ENCODE measurements around the gene AKR1C4. TPM values are rescaled to one million over a fixed set of nuclear protein-coding genes. Genes with fewer than 3 reads are reported as not detected.

The AKR1C4 gene
- total and polyA plus RNA-seq, 4 donors = not detected

DNA sequence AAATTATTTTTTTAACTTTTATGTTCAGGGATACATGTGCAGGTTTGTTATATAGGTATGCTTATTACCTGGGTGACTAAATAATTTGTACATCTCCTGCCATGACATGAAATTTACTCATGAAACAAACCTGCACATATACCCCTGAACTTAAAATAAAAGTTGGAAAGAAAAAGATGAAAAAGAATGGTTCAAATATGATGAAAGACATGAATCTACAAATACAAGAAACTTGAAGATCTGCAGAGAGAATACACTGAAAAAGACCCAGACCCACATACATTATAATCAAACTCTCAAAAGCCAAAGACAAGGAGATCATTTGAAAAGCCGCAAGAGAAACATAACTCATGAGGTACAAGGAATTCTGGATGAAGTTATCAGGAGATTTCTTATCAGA, 70.2 kb downstream of the AKR1C4 start:
- ATAC-seq (ENCODE audit: low FRiP score) = no peak
- Histone ChIP-seq H3K4me1 (ENCODE audit: control insufficient read depth in 1 of 2, insufficient read depth in 2 of 2, low read length in 2 of 2) (no peaks in the 10 kb centered on the region), H3K9me3 (ENCODE audit: control insufficient read depth, low read length) (peaks cover 3% of the 10 kb centered on the region), H3K27ac (ENCODE audit: low read depth in 1 of 2, low read length in 2 of 2) (no peak overlapping the region), H3K27me3 (ENCODE audit: control insufficient read depth in 1 of 2, insufficient read depth in 2 of 2, low read length in 1 of 2) (no peaks in the 10 kb centered on the region), H3K36me3 (ENCODE audit: control insufficient read depth in 1 of 2, insufficient read depth in 2 of 2, low read length in 1 of 2) (no peaks in the 10 kb centered on the region), H3K4me3 (ENCODE audit: low read length in 2 of 2) (no peak overlapping the region)
- intact Hi-C loops (cut with DNase I) = no loop called here
- no peak for DNase-seq
- WGBS, 2 donors = 93 to 96% methylated on average over 1 of the region's 1 CpG

DNA sequence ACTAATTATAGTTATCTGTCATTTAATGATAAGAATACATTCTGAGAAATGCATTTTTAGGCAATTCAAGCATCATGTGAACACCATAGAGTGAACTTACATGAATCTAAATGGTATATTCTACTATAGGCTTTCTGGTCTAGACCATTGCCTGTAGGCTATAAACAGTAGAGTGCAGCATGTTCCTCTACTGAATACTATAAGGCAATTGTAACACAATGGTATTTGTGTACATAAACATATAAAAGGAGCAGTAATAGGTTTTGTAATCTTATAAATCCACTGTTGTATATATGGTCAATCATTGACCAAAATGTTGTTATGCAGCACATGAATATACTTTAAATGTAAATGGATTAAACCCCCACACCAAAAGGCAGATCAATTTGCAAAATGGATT, 71.6 kb downstream of the AKR1C4 start:
- Histone ChIP-seq H3K27ac (ENCODE audit: low read depth in 1 of 2, low read length in 2 of 2) (no peak overlapping the region), H3K4me3 (ENCODE audit: low read length in 2 of 2) (no peak overlapping the region), H3K4me1 (ENCODE audit: control insufficient read depth in 1 of 2, insufficient read depth in 2 of 2, low read length in 2 of 2) (no peaks in the 10 kb centered on the region), H3K9me3 (ENCODE audit: control insufficient read depth, low read length) (peaks cover 3% of the 10 kb centered on the region), H3K36me3 (ENCODE audit: control insufficient read depth in 1 of 2, insufficient read depth in 2 of 2, low read length in 1 of 2) (no peaks in the 10 kb centered on the region), H3K27me3 (ENCODE audit: control insufficient read depth in 1 of 2, insufficient read depth in 2 of 2, low read length in 1 of 2) (no peaks in the 10 kb centered on the region)
- ATAC-seq (ENCODE audit: low FRiP score) (no peak), DNase-seq (no peak)
- intact Hi-C loops (cut with DNase I) = no loop called here

Other genes starting within 250 kb of the AKR1C4 start
- gene AKR1C1, start 233.4 kb upstream of the AKR1C4 start, total RNA-seq = 10 to 100 TPM; 33.6 to 79.0 TPM
- 100 to 1,000 TPM; 100 to 311 TPM for gene AKR1C1, start 233.4 kb upstream of the AKR1C4 start, polyA plus RNA-seq
- gene AKR1C2, start 193.0 kb upstream of the AKR1C4 start, total RNA-seq = 10 to 100 TPM; 44.7 to 46.8 TPM
- gene AKR1C2, start 193.0 kb upstream of the AKR1C4 start, polyA plus RNA-seq = 100 to 1,000 TPM in 1 of 2 donors, 10 to 100 TPM in 1; 60.7 to 121 TPM
- gene AKR1C3, start 102.4 kb upstream of the AKR1C4 start, total RNA-seq = 10 to 100 TPM; 36.2 to 98.8 TPM
- gene AKR1C3, start 102.4 kb upstream of the AKR1C4 start, polyA plus RNA-seq = 100 to 1,000 TPM; 153 to 180 TPM
- gene AKR1C8, start 11.7 kb upstream of the AKR1C4 start, total RNA-seq = under 1 TPM in 1 of 2 donors, not detected in 1; 0.30 TPM
- gene AKR1C8, start 11.7 kb upstream of the AKR1C4 start, polyA plus RNA-seq = not detected
- not detected for gene UCN3, start 168.1 kb downstream of the AKR1C4 start, total RNA-seq
- under 1 TPM in 1 of 2 donors, not detected in 1; 0.75 TPM for gene UCN3, start 168.1 kb downstream of the AKR1C4 start, polyA plus RNA-seq
- not detected for gene TUBAL3, start 208.0 kb downstream of the AKR1C4 start, total RNA-seq
- 10 to 100 TPM in 1 of 2 donors, under 1 TPM in 1; 0.28 to 10.6 TPM for gene TUBAL3, start 208.0 kb downstream of the AKR1C4 start, polyA plus RNA-seq
- 100 to 1,000 TPM; 266 to 451 TPM for gene NET1, start 215.7 kb downstream of the AKR1C4 start, total RNA-seq
- gene NET1, start 215.7 kb downstream of the AKR1C4 start, polyA plus RNA-seq = 100 to 1,000 TPM in 1 of 2 donors, 10 to 100 TPM in 1; 76.2 to 240 TPM

Data from aorta (tissue), 5 donors.